Right atrium auricular region (tissue), 2 donors: Measurements from ENCODE around the gene ZBTB22. TPM values are rescaled to one million over a fixed set of nuclear protein-coding genes. Genes with fewer than 3 reads are reported as not detected.
A peak's percentile ranks its signal among the peaks of the same experiment; 100 is the strongest.

Experiments used
- DNase-seq: peaks from one replicate; pipeline ENCODE4 v3.0.0-alpha.2; 2019; ENCODE audit warnings: low spot score
- H3K27ac ChIP-seq, 2 donors: fragments of 200-600 bp; sonication (generic); 1 replicate in 1 of 2; 2 replicates in 1 of 2; pipeline ENCODE4 v1.5.1; 2016 to 2019
- H3K27me3 ChIP-seq, 2 donors: fragments of 200-600 bp; sonication (generic); one replicate each; pipeline versions ENCODE4 v1.5.1 to v1.6.0; 2017 to 2019
- H3K36me3 ChIP-seq: fragments of 200-600 bp; sonication (generic); one replicate; pipeline ENCODE4 v1.5.1; 2016
- H3K4me1 ChIP-seq, 2 donors: fragments of 200-600 bp; sonication (generic); one replicate each; pipeline versions ENCODE4 v1.5.1 to v1.6.0; 2017 to 2019
- H3K4me3 ChIP-seq, 2 donors: fragments of 200-600 bp; sonication (generic); 1 replicate in 1 of 2; 2 replicates in 1 of 2; pipeline ENCODE4 v1.5.1; 2017 to 2019; ENCODE audit warnings: mild to moderate bottlenecking in 1 of 2, moderate library complexity in 1 of 2
- H3K9me3 ChIP-seq, 2 donors: fragments of 200-600 bp; sonication (generic); one replicate each; pipeline ENCODE4 v1.5.1; 2019
- total RNA-seq, 2 donors: library from RNA; depleted of rRNA; stranded (reverse); fragments of >200 nt; gene quantifications; one replicate each; pipeline ENCODE4 v1.1.0, GENCODE V29; 2016
- TF ChIP-seq, protein P1 (sequence below), 2 donors: fragments of 200-600 bp; sonication (generic); IDR thresholded peaks; one replicate each; pipeline ENCODE4 v1.5.1; 2019; ENCODE audit warnings: antibody characterized with exemption in 2 of 2

The ZBTB22 gene
- total RNA-seq, 2 donors from 2014 or later = 11.9 to 18.9 TPM

DNA sequence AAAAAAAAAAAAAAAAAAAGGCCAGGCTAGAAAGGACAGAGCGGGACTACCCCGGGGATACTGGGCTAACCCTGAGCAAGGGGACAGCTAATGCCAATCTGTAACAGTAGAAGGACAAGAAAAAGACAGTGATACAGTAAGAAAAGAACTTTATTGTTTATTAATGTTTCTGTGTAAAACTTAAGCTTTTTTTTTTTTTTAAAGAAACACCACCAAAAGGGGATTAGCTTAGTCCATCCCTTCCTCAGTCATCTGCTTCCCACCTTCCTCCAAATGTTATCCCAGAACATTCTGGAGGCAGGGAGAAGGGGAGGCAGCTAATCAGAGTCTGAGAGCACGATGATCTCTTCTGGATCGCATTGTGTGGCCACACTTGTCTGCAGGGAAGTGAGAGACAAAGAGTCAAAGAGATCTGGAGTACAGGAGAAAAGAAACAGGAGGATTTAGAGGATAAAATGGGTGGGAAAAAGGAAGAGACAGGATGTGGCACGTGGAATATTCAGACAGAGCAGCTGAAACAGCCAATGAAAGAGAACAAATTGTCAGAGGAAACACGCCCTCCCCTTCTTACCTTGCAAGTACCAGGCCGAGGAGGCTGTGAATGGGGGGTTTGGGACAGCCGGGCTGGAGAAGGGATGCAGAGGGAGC, 1.0 kb upstream of the ZBTB22 start:
- Histone ChIP-seq H3K36me3 (peaks cover 28% of the 10 kb centered on the region), H3K27ac (peak overlapping the region; percentile 85), H3K4me1 (peaks cover 0 to 68% of the 10 kb centered on the region in 2 donors), H3K27me3 (no peaks in the 10 kb centered on the region), H3K4me3 (peak overlapping the region; percentile 47 to 62), H3K9me3 (no peaks in the 10 kb centered on the region)
- DNase-seq = no peak
- TF ChIP-seq, protein P1, sequence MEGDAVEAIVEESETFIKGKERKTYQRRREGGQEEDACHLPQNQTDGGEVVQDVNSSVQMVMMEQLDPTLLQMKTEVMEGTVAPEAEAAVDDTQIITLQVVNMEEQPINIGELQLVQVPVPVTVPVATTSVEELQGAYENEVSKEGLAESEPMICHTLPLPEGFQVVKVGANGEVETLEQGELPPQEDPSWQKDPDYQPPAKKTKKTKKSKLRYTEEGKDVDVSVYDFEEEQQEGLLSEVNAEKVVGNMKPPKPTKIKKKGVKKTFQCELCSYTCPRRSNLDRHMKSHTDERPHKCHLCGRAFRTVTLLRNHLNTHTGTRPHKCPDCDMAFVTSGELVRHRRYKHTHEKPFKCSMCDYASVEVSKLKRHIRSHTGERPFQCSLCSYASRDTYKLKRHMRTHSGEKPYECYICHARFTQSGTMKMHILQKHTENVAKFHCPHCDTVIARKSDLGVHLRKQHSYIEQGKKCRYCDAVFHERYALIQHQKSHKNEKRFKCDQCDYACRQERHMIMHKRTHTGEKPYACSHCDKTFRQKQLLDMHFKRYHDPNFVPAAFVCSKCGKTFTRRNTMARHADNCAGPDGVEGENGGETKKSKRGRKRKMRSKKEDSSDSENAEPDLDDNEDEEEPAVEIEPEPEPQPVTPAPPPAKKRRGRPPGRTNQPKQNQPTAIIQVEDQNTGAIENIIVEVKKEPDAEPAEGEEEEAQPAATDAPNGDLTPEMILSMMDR (IDR thresholded peaks at IDR 0.05) = no peak

DNA sequence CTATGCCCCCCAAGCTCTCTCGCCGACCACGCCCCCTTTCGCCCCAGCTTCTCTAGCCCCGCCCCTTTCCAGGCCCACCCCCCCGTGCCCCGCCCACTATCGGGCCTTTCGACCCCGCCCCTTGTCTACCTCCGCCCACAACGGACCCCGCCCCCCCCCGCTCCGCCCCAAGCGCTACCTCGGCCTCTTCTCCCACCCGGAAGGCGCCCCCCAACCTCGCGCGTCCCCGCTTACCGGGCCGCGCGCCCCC, 200 bp downstream of the ZBTB22 start:
- Histone ChIP-seq H3K9me3 (no peaks in the 10 kb centered on the region), H3K4me1 (peaks cover 0 to 72% of the 10 kb centered on the region in 2 donors), H3K36me3 (peaks cover 28% of the 10 kb centered on the region), H3K4me3 (peak overlapping the region; percentile 47 to 62), H3K27ac (peak overlapping the region; percentile 85), H3K27me3 (no peaks in the 10 kb centered on the region)
- no peak for DNase-seq
- TF ChIP-seq, protein P1 (IDR thresholded peaks at IDR 0.05) = no peak

DNA sequence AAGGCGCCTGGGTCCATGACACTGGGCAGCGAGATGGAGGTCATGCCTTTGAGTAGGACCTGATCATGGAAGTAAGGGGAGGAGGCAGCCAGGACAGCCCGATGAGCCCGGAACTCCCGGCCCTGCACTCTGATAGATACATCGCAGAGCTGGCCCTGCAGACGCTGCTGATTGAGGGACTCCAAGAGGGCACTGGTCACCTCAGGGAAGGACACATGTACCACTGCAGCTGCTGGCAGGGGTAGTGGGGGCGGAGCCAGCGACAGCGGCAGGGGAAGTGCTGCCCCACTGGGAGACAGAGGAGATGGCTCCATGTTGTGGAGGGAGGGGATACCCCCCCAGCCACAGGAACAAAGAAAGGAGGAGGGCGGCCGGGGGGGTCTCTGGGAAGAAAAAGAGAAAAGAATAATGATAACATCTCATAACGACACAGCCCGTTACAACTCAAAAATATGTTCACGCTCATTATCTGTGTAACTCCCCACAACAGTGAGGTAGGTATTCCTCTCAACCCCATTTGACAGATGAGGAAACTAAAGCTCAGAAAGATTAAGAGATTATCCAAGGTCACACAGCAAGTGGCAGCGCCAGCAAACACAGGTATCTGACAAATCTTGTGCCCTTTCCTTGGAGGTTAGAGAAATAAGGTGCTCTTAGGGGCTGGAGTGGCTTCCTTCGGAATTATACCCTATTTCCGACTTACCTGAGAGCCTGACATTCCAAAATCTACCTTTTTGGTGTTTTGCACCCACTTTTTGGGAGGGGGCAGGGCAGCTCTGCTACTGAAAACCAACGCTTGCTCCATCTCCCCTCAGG, 733 bp downstream of the ZBTB22 start:
- Histone ChIP-seq H3K27ac (peak overlapping the region; percentile 85), H3K4me1 (peaks cover 0 to 72% of the 10 kb centered on the region in 2 donors), H3K27me3 (no peaks in the 10 kb centered on the region), H3K4me3 (peak overlapping the region; percentile 47 to 62), H3K36me3 (peaks cover 28% of the 10 kb centered on the region), H3K9me3 (no peaks in the 10 kb centered on the region)
- no peak for DNase-seq
- TF ChIP-seq, protein P1 (IDR thresholded peaks at IDR 0.05) = no peak

DNA sequence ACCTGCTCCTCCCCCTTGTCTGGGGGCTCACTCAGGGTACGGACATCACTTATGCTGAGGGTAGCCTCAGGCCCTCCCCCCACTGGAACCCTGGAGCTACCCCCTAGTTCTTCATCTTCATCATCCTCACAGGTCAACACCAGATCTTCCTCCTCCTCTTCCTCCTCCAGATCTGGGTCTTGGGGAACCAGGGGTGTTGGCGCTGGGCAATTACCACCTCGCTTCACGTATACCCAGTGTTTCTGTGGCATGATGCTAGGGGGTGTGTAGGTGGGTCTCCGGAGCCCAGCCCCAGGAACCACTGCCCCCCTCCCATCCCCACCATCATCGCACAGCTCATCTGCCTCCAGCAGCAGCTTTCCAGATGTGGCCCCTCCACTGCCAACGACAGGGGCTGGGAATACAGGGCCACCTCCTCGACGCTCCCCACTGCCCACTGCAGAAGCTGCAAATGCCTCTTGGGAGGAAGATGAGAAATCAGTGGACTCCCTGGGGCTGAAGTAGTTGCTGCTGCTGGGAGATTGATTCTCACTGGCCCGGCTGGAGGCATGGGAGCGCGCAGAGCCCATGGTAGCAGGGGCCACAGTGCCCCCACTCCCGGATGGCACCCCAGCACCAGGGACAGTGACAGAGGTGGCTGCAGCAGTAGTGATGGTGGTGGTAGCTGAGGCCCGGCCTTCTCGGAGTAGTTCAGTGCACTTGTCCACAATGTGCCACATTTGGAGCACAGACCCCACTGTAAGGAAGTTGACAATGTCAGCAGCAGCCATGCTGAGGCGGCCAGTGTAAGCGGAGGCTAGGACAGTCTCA, 1.5 kb downstream of the ZBTB22 start:
- Histone ChIP-seq H3K4me1 (peaks cover 0 to 72% of the 10 kb centered on the region in 2 donors), H3K9me3 (no peaks in the 10 kb centered on the region), H3K4me3 (no peak overlapping the region), H3K27ac (peak overlapping the region; percentile 85 to 91), H3K27me3 (no peaks in the 10 kb centered on the region), H3K36me3 (peaks cover 26% of the 10 kb centered on the region)
- no peak for DNase-seq
- TF ChIP-seq, protein P1 (IDR thresholded peaks at IDR 0.05) = no peak

DNA sequence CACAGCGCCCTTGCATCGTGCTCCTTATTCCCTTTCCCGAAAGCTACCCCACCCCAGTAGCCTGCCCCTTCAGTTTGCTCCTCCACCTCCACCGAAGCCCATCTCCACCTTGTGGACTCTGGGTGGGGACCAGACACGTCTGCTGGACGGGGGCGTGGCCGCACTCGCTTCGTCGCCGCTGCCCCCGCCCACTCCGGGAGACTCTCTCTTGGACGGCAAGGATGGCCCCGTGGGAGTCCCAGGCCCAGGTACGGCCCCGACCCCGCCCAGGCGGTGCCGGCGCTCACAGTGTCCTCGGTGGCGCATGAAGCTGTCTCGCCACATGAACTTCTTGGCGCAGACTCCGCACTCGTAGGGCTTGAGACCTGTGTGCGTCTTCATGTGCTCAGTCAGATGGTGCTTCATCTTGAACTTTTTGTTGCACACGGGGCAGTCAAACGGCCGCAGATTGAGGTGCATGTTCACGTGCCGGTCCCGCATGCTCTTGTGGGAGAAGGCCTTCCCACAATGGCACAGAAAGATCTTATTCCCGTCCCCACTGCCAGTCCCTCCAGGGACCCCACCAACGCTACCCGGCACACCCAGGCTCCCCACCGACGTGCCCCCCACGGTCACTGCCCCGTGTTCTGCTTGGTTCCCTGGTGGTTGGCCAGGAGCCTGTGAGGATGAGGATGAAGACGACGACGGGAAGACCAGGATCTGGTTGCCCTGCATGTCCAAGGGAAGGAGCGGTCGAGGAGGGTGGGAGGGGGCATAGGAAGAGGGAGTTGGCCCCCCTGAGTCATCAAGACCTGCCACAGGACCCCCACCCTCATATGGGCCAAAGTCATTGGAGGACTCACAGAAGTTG, 2.4 kb downstream of the ZBTB22 start:
- TF ChIP-seq, protein P1 (IDR thresholded peaks at IDR 0.05) = no peak
- no peak for DNase-seq
- Histone ChIP-seq H3K9me3 (no peaks in the 10 kb centered on the region), H3K4me3 (peak overlapping the region; percentile 75 to 80), H3K36me3 (peaks cover 21% of the 10 kb centered on the region), H3K27ac (peak overlapping the region; percentile 89 to 91), H3K4me1 (peaks cover 0 to 64% of the 10 kb centered on the region in 2 donors), H3K27me3 (no peaks in the 10 kb centered on the region)
